GM11168 (cell line): Measurements from ENCODE around the gene GIMAP7.
"Not testable (repeated sequence)": the region's sequence is repeated elsewhere in the genome, so short reads cannot be mapped to it uniquely, and the experiment has no call there.

ENCODE experiments used
- in situ Hi-C: fragments of 300-500 bp; cut with MboI; formaldehyde crosslinking; loops from one replicate; pipeline ENCODE4 v1.12.0; 2022; ENCODE audit warnings: low sequenced_read_pairs; ENCODE audit not compliant: unreplicated experiment

The GIMAP7 gene

DNA sequence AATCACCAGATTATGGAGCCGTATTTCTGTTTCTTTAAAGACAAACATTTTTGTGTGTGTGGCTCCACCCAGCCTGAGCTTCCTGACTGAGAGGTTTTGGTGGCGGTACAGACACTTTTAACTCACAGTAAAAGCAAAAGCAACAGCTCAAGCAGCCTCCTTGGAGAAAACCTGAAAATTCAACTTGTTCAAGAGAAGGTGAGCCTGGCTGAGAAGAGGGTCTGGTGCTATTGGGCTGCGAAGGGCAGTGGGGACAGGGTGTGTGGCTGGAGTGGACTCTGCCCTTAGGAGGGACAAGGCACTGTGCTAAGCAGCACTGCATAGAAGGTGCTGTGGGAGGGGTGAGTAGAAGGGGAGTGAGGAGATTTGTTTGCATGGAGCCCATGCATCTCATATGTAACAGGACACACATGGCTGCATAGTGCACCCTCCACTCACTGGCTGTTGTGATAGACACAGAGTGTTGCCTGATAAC, at the start of gene GIMAP7:
TSS of gene GIMAP7 (plus strand) at position 125 of the 475 bp plus-strand sequence. CDS start 5,103 bp downstream, outside the sequence.
- in situ Hi-C loops = no loop called here

DNA sequence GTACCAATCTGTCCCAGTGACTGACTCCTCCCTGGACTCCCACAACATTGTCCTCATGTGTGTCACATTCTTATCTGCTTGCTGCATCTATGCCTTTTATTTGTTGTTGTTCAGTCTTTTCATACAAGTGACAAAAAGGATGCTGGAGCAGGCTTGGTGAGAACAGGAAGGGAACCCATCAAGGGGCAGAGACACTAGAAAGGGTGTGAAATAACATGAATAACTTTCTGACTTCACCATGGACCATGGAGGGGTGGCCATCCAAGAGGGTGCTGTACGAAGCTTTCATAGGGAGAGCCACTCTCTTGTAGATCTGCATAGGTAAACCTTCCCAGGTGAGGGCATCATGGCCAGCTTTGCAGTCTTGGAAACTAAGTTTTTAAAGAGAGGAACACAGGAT, 49.7 kb upstream of the GIMAP7 start:
- in situ Hi-C loops = no loop called here

DNA sequence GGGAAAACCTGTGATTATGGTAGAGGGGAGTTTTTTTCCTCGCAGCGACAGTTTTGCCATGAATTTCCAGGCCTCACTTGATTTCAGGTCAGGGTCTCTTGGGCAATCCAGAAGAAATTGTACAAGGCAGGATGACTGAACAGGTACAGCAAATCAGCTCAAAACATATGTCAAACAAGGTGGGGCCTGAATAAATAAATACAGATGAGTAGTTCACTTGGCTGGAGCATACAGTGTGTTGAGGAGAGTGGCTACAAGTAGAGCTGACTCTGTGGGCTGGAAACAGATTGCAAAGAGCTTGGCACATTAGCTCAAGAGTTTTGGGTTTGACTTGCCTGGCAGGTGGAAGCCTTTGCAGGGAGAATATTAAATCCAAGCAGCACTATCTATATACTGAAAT, 49.3 kb upstream of the GIMAP7 start:
- in situ Hi-C loops = no loop called here

DNA sequence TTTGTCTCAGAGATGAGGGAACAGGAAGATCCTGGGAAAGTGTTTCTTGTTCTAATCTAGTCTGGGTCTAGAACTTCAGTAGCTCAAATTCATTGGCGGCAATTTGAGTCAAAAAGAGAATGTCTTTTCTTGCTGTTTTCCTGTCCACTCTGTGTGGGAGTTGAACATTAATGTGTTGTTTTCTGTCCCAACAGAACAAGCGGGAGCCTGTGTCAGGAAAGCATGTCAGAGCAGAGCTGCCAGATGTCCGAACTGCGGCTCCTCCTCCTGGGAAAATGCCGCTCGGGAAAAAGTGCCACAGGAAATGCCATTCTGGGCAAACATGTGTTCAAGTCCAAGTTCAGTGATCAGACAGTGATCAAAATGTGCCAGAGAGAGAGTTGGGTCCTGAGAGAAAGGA, 48.2 kb upstream of the GIMAP7 start:
- in situ Hi-C loops = no loop called here

DNA sequence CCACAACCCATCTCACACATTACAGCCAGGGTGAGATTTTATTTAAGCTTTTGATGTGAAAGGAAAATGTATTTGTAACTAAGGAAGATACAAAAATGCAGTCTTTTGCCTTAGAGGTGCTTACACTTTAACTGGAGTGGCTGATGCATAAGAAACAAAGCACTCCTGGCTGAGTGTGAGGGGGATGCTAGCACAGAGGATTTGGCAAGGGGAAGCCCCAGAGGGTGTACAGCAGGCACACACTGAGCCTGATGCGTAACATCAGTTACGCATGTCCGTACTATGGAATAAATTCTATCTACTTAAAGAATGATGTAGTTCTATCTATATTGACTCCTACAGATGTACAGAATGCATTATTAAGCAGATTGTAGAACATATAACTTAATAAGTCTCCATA, 46.4 kb upstream of the GIMAP7 start:
- in situ Hi-C loops = no loop called here

DNA sequence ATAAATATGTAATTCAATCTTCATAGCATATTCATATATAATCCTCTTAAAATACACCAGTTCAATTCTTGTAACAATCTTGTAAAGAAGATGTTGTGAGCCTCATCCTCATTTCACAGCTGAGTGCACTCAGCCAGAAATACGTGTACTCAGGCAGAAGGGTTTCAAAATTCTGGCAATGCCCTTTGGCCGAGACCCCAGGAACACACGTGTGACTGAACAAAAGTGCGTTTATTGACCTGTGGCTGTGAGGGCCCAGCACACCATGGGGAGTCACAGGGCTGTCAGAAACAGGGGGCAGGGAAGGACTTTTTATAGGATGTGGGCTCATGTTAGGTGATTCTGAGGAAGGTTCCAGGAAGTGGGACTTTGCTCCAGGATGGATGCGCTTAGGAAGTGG, 42.8 kb upstream of the GIMAP7 start:
- in situ Hi-C loops = no loop called here

DNA sequence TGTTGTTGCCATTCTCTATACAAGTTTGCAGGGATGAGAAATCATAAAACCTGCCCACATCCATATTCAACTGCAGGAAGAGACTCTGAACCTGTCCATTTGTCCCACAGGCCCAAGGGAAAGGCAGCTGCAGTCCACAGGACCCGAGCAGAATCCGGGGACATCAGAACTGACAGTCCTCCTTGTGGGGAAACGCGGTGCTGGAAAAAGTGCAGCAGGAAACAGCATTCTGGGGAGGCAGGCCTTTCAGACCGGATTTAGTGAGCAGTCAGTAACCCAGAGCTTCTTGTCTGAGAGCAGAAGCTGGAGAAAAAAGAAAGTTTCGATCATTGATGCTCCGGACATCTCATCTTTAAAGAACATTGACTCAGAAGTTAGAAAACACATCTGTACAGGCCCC, 40.8 kb upstream of the GIMAP7 start:
- in situ Hi-C loops = no loop called here

DNA sequence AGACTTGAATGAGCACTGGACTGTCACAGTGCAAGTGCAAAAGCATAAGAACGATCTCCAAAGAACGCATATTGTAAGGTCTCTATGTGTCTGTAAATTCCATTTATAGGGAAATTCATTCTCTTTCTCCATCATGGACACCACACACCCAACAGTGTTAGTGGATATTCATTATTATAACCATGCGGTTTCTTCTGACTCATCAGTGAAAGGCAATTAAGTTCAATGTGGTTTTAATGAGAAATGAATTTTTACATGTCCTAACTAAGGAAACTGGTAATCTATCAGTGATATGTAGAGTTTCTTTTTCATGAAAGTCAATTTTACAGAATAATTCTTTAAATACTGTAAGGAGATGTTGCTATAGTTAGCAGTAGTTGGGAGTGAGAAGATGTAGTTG, 38.4 kb upstream of the GIMAP7 start:
- in situ Hi-C loops = no loop called here

DNA sequence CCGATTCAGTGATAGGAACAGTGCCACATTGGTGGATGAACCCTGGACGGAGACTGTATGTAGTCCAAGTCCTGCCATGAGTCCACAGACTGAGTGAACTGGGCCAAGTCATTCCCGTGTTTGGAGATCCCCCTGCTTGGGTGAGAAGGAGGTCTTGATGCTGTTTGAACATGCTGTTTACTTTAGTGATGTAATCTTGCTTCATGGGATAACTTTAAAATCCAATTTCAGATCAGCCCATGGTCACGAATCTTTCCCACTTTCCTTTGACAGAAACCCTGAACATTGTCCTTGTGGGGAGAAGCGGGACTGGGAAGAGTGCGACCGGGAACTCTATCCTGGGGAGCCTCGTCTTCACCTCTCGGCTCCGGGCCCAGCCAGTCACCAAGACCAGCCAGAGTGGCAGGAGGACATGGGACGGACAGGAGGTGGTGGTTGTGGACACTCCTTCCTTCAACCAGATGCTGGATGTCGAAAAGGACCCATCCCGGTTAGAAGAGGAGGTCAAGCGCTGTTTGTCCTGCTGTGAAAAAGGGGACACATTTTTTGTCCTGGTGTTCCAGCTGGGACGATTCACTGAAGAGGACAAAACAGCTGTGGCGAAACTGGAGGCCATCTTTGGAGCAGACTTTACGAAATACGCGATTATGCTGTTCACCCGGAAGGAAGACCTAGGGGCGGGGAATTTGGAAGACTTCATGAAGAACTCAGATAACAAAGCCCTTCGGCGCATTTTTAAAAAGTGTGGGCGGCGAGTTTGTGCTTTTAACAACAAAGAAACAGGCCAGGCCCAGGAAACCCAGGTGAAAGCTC, 37.6 kb upstream of the GIMAP7 start:
- in situ Hi-C loops = no loop called here

DNA sequence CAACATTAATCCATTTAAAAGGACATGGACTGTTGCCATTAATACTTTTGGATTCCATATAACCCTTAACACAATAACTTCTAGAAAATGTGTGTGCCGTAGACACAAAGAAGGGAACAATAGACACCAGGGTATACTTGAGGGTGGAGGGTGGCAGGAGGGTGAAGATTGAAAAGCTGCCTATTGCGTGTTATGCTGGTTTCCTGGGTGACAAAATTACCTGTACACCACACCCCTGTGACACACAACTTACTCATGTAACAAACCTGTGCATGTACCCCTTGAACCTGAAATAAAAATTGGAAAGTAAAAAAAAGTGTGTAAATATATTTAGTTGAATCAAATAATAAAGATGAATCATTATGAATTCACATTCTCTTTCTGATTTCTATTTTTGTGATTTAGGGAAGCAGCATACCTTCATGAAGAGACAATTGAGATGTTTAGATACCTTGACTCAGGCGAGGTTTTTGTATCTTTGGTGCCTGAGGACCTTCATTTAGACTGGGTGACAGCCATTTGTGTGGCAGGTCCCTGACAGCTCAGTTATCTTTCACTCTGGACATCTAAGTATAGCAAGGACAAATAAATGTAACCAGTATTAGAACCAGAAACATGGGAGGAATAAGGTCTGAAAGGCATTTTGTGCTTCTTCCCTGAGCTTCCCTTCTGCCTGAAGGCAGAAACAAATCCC, 35.5 kb upstream of the GIMAP7 start:
- in situ Hi-C loops = no loop called here

DNA sequence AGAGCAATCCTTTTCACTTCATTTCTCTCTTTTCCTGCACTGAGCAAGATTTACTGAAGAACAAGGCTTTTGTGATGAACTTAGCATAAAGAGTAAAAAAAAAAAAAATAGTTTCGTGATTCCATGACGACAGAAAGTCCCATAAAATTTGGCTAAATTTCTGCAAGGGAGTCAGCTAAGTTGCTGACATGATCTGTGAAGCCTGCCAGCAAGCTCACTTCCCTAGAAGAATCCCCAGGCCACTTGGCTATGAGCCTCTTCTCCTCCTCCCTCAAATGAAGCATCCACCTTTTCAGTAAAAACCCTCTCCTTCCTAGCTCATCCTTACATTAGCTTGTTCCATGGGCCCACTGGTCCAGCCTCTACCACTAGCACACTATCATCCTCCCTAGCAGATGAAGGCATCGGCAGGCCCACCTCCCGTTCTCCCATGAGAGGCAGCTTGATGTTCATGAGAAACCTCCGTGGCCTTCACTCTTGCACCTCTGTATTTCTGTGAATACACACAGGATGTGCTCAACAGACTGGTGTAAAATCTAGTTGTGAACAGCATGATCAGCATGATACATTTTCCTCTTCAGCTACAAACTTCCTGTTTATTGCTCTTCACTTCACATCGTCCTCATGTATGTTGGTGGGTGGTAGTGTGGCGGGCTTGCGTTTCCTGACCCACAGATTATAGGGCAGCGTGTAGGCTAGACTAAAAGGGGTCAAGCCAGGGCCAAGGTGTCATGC, 33.3 kb upstream of the GIMAP7 start:
- in situ Hi-C loops = no loop called here

DNA sequence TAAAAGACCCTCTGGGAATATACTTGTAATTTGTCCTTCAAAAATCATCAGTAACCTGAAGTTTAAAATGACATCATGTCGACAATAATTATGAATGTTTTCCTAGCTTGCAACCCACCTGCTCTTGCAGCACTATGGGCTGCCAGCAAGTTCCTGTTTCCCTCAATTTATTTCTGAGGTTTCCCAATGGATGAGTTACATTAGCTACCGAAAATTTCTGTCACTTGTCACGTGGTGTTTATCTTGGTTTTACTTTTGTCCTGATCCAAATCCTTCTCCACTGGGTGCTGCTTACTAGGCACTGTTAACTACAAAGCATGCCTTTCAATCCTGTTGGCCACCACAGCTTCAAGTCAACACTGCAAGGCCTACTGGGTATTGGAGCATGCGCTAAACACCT, 32.8 kb upstream of the GIMAP7 start:
- in situ Hi-C loops = no loop called here

DNA sequence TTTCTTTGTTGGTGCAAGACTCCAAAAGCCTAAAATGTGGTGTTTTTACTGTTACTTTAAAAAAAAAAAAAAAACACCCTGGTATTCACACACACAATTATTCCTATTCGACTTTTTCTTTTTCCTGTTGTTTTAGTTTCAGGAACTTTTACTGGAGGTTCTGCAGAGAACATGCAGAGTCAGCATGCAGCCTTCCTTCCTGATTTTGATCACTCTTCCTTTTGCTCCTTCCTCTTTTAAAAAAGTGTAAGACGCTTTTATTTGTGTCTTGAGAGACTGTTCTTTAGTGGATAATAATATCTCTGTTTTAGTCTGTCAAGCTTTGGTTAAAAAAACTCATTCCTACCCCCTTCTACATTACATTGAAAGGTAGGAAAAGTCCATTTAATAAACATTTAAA, 31.2 kb upstream of the GIMAP7 start:
- in situ Hi-C loops = not testable (repeated sequence)

DNA sequence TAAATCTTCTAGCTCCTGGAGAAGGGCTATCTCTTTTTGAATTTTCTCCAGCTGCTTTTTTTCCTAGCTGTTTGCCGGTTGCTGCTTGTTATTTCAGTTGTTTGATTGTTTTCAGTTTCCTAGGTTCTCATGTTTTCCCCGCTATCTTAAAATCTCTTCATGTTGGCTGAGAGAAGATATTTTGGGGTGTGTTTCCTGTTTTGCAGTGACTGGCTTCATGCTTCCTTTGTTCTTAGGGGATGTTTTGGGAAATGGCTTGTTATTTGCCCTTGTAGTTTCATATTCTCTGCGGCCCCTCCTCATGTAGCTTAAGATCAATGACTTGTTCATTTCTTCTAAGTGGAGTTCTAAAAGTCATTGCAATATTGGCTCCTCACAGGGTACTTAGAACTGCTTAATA, 30.6 kb upstream of the GIMAP7 start:
- in situ Hi-C loops = not testable (repeated sequence)

DNA sequence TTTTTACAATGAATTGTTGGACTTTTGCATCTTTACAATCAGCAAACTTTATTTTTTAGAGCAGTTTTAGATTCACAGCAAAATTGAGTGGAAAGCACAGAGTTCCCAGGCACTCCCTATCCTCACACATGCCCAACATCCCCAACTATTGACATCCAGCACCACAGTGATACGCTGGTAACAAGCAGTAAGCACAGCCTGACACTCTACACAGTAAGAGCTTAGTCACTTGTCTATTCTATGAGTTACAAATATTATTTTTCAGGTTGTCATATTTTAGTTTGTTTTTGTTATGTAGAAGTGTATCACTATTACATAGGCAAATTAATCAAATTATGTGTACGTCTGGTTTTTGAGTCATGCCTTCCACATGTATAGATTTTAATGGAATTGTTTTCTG, 27.0 kb upstream of the GIMAP7 start:
- in situ Hi-C loops = no loop called here

DNA sequence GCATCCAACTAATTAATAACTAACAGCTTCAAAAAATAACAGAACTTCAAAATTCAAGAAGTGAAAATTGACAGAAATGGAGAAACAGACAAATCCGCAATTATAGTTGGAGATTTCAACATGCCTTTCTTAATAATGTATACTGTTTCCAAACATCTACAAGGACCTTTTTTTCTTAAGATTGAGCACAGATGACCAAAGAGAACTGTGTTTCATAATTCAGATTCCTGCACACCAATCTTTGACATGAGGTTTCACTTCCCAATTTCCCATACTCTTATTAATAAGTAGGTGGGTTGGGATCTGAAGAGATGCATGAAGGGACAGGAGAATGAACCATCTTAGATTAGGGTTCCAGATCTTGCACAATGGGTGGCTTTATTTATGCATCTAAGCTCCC, 24.9 kb upstream of the GIMAP7 start:
- in situ Hi-C loops = no loop called here

DNA sequence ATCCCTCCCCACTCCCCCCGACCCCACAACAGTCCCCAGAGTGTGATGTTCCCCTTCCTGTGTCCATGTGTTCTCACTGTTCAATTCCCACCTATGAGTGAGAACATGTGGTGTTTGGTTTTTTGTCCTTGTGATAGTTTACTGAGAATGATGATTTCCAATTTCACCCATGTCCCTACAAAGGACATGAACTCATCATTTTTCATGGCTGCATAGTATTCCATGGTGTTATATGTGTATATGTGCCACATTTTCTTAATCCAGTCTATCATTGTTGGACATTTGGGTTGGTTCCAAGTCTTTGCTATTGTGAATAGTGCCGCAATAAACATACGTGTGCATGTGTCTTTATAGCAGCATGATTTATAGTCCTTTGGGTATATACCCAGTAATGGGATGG, 21.2 kb upstream of the GIMAP7 start:
- in situ Hi-C loops = not testable (repeated sequence)

DNA sequence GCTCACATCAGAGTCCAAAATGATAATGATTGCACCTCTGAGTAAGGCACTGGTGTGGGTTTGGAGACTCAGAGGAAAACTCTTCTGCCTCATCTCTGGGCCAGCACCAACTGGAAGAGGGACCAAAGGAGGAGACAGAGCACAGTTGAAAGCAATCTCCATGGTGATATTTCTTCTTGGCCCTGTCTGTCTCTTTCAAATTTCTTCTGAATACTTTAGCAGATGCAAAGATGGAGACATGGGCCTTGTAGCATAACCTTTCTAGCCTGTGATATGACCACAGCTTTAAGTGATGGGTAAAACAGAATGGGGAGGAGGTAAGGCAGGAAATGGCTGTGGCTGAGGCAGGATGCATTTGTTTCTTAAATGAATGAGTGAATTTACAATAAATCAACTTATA, 12.2 kb upstream of the GIMAP7 start:
- in situ Hi-C loops = no loop called here

DNA sequence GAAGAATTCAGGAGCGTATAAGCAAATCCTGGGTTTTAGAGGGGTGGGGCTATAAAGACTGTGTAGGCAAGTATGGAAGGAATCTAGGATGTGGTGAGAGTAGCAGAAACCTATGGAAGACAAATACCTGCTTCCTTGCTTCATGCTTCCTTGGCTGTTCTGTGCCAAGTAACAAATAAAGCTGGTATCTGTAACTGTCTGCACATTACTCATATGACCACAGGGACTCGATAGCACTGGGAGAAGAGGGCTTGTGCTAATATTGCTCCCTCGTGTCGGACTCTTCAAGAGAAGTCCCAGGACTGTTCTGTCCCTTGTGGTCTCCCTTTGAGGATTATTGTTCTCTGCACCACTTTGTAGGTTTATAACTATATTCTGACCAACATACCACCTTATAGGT, 11.5 kb upstream of the GIMAP7 start:
- in situ Hi-C loops = no loop called here

DNA sequence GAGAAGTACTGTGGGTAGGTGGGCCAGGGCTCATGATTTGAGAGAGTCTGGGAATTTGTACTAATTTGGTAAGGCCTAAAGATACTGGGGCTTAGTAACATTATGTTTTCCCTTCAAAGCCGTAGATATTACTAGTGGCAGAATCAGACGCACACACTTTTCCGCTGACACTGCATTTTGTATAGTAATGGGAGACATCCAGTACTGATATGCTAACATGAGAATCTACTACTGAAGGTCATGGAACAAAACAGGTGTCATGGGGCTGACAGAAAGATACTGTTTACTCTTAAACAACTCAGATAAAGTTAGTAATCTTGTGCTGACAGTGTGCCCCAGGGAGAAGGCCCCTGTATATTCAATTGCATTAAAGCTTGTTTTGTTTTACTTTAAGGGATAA, 11.1 kb upstream of the GIMAP7 start:
- in situ Hi-C loops = no loop called here

DNA sequence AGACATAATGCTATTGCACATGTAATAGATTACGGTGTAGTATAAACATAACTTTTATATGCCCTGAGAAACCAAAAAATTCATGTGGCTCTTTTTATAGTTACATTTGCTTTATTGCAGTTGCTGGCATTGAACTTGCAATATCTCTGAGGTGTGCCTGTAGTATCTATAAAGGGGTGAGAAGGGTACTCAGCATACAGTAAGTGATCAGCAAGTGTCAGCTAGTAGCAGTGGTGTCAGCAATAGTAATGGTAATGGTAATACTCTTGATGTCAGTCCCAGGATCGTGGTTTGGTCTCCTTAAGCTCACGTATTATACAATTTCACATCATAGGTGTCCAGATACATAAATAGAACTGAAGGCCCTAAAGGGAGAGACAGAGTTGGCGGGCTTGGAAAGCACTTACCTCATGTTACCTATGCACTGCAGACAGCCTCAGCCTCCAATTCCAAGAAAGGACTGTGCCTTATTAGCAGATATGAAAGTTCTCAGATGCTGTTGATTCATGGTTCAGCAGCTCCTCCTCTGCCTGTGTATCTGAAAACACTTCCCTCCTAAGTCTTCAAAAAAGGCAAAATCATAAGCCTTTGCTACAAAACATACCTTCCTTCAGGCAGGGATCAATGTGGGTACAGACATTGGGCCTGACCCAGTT, 6.6 kb upstream of the GIMAP7 start:
- in situ Hi-C loops = no loop called here
